Measurements from ENCODE around the gene SYCP1.

DNA sequence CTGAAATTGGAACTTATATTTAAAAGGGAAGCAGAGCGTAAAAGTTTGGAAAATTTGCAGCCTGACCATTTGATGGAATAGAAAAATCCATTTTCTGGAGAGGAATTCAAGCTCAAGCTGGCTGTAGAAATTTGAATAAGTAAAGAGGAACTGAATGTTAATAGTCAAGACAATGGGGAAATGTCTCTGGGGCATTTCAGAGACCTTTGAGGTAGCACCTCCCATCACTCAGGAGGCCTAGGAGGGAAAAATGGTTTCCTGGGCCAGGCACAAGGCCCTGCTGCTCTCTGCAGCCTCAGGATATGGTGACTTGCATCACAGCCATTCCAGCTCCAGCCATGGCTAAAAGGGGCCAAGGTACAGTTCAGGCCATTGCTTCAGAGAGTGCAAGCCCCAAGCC, 157.3 kb downstream of the SYCP1 start:
- TF ChIP-seq EP300 (IDR thresholded peaks at IDR 0.05; ENCODE audit: borderline replicate concordance in 1 of 2, control insufficient read depth in 1 of 2, low read depth in 2 of 2, low read length in 2 of 2) (no peak), ZNF24 (IDR thresholded peaks at IDR 0.05) (no peak), POLR2A (IDR thresholded peaks at IDR 0.05; ENCODE audit: low read depth, low read length) (no peak)
